OCI-LY1 (cell line): ENCODE measurements around the gene AMBRA1.

ENCODE experiments used
- H2AFZ ChIP-seq: fragments of 200-600 bp; sonication (generic), shearing (Covaris generic); 2 replicates; pipeline ENCODE4 v1.6.0; 2014; ENCODE audit warnings: antibody characterized with exemption, mild to moderate bottlenecking, low read length
- H3F3A ChIP-seq: fragments of 200-600 bp; sonication (generic), shearing (Covaris generic); 2 replicates; pipeline ENCODE4 v1.6.0; 2014; ENCODE audit warnings: mild to moderate bottlenecking, antibody characterized with exemption, low read length, moderate library complexity; ENCODE audit not compliant: insufficient read depth
- H3K27ac ChIP-seq: fragments of 200-600 bp; sonication (generic); 2 replicates; pipeline ENCODE4 v1.5.1; 2014; ENCODE audit warnings: low read length, mixed run types, mild to moderate bottlenecking, low read depth; ENCODE audit not compliant: poor library complexity, severe bottlenecking
- H3K27me3 ChIP-seq: fragments of 200-600 bp; sonication (generic); 2 replicates; pipeline ENCODE4 v1.6.0; 2014; ENCODE audit warnings: antibody characterized with exemption, mild to moderate bottlenecking, low read length, moderate library complexity; ENCODE audit not compliant: insufficient read depth
- H3K36me3 ChIP-seq: fragments of 200-600 bp; sonication (generic); 2 replicates; pipeline ENCODE4 v1.6.1; 2014; ENCODE audit warnings: mild to moderate bottlenecking, antibody characterized with exemption, low read length, moderate library complexity, mixed read lengths; ENCODE audit not compliant: insufficient read depth
- H3K4me1 ChIP-seq: fragments of 200-600 bp; sonication (generic); 2 replicates; pipeline ENCODE4 v1.5.1; 2014; ENCODE audit warnings: mild to moderate bottlenecking, low read length, moderate library complexity; ENCODE audit not compliant: insufficient read depth, severe bottlenecking
- H3K4me2 ChIP-seq: fragments of 200-600 bp; sonication (generic), shearing (Covaris generic); 2 replicates; pipeline ENCODE4 v1.6.1; 2014; ENCODE audit warnings: low read length
- H3K4me3 ChIP-seq: fragments of 200-600 bp; sonication (generic); 2 replicates; pipeline ENCODE4 v1.5.1; 2014; ENCODE audit warnings: low read length, low read depth, mild to moderate bottlenecking, mixed read lengths; ENCODE audit not compliant: poor library complexity, severe bottlenecking
- H3K79me2 ChIP-seq: fragments of 200-600 bp; shearing (Covaris generic); 2 replicates; pipeline ENCODE4 v1.6.1; 2016; ENCODE audit warnings: mixed run types, low read length, mixed read lengths; ENCODE audit not compliant: insufficient read depth
- H3K9ac ChIP-seq: fragments of 200-600 bp; sonication (generic), shearing (Covaris generic); 2 replicates; pipeline ENCODE4 v1.6.1; 2014; ENCODE audit warnings: mild to moderate bottlenecking, low read length, mixed read lengths
- H3K9me2 ChIP-seq: fragments of 200-600 bp; sonication (generic), shearing (Covaris generic); 2 replicates; pipeline ENCODE4 v1.6.1; 2014; ENCODE audit warnings: low read depth, mild to moderate bottlenecking, low read length, mixed read lengths
- H3K9me3 ChIP-seq: fragments of 200-600 bp; shearing (Covaris generic); 2 replicates; pipeline ENCODE4 v1.6.1; 2014; ENCODE audit warnings: low read length, mixed read lengths
- H4K20me1 ChIP-seq: fragments of 200-600 bp; sonication (generic), shearing (Covaris generic); 2 replicates; pipeline ENCODE4 v1.6.0; 2016; ENCODE audit warnings: mild to moderate bottlenecking, low read length; ENCODE audit not compliant: insufficient read depth
- EZH2 ChIP-seq: fragments of 200-600 bp; sonication (generic), shearing (Covaris generic); IDR thresholded peaks from 2 replicates; pipeline ENCODE4 v1.8.0; 2017; ENCODE audit warnings: borderline replicate concordance, mixed run types, mild to moderate bottlenecking, antibody characterized with exemption, low read length, moderate library complexity, mixed read lengths
- TF ChIP-seq, protein P1 (sequence below): fragments of 200-600 bp; sonication (generic), shearing (Covaris generic); IDR thresholded peaks from 2 replicates; pipeline ENCODE4 v1.5.1; 2017; ENCODE audit warnings: mild to moderate bottlenecking, antibody characterized with exemption, low read length, moderate library complexity, mixed read lengths

The AMBRA1 gene

DNA sequence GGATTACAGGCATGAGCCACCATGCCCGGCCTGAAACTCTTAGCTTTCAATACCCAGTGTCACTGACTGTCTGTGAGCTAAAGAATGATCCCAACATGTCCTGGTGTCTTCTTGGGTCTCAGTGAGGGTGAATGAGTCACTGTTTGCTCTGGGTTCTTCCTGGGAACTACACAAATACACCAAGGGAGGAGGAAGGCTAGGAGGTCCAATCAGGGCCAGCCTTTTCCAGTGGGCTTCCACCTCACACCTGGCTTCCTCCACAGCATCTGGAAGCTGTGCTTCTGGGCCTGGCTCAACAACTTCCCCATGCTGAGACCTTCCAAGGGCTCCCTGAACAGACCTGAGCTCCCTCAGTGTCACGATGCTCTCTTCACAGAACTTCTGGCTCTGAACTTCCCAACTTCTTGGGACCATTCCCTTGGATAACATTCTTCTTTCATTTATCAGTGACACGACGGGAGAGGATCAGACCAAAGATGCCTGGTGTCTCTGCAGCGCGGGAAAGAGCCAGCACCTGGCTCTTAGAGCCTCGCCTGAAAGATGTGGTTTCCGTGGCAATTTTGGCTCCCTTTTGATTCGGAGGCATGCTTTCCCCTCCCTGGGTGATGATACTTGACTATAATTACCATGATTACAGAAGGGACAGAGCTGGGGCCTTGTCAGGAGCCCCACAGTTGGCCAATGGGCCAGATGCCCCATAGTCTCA, 179.9 kb downstream of the AMBRA1 start:
- Histone ChIP-seq H3K9ac (no peak overlapping the region), H3K9me3 (no peaks in the 10 kb centered on the region), H3K4me1 (no peaks in the 10 kb centered on the region), H3F3A (no peaks in the 10 kb centered on the region), H3K4me3 (no peak overlapping the region), H3K27ac (no peak overlapping the region), H4K20me1 (no peaks in the 10 kb centered on the region), H3K9me2 (no peaks in the 10 kb centered on the region), H3K36me3 (peaks cover 29% of the 10 kb centered on the region; the same call in 1 of the 2 replicates), H2AFZ (no peak overlapping the region), H3K27me3 (no peaks in the 10 kb centered on the region), H3K79me2 (no peaks in the 10 kb centered on the region), H3K4me2 (no peak overlapping the region)
- TF ChIP-seq, protein P1, sequence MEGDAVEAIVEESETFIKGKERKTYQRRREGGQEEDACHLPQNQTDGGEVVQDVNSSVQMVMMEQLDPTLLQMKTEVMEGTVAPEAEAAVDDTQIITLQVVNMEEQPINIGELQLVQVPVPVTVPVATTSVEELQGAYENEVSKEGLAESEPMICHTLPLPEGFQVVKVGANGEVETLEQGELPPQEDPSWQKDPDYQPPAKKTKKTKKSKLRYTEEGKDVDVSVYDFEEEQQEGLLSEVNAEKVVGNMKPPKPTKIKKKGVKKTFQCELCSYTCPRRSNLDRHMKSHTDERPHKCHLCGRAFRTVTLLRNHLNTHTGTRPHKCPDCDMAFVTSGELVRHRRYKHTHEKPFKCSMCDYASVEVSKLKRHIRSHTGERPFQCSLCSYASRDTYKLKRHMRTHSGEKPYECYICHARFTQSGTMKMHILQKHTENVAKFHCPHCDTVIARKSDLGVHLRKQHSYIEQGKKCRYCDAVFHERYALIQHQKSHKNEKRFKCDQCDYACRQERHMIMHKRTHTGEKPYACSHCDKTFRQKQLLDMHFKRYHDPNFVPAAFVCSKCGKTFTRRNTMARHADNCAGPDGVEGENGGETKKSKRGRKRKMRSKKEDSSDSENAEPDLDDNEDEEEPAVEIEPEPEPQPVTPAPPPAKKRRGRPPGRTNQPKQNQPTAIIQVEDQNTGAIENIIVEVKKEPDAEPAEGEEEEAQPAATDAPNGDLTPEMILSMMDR: no peak
- TF ChIP-seq EZH2: no peak

DNA sequence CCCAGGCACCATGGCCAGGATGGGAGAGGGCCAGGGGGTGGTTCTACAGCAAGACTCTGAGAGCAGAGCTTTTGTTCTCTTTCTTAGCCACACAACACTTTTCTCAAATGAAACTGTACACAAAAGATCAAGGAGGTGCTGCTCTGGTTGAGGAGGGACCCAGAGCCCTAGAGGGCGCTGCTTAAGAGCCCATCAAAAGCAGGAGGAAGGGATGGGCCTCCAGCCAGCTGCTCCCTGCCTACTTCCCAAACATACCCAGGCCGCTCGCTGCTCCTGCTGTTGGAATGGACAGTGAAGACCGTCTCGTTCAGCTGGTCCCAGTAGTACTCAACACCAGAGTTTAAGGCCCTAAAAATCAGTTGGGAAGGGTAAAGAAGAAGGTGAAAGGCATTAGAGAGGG, 183.8 kb downstream of the AMBRA1 start:
- Histone ChIP-seq H2AFZ (no peak overlapping the region), H4K20me1 (no peaks in the 10 kb centered on the region), H3K4me2 (no peak overlapping the region), H3K9me3 (no peaks in the 10 kb centered on the region), H3K4me1 (no peaks in the 10 kb centered on the region), H3K4me3 (no peak overlapping the region), H3K27me3 (no peaks in the 10 kb centered on the region), H3K9me2 (no peaks in the 10 kb centered on the region), H3F3A (no peaks in the 10 kb centered on the region), H3K36me3 (peaks cover 25% of the 10 kb centered on the region; the same call in 1 of the 2 replicates), H3K27ac (no peak overlapping the region), H3K9ac (no peak overlapping the region), H3K79me2 (no peaks in the 10 kb centered on the region)
- TF ChIP-seq, protein P1: peak; percentile 35; the same call in 1 of the 2 replicates
- no peak for TF ChIP-seq EZH2

DNA sequence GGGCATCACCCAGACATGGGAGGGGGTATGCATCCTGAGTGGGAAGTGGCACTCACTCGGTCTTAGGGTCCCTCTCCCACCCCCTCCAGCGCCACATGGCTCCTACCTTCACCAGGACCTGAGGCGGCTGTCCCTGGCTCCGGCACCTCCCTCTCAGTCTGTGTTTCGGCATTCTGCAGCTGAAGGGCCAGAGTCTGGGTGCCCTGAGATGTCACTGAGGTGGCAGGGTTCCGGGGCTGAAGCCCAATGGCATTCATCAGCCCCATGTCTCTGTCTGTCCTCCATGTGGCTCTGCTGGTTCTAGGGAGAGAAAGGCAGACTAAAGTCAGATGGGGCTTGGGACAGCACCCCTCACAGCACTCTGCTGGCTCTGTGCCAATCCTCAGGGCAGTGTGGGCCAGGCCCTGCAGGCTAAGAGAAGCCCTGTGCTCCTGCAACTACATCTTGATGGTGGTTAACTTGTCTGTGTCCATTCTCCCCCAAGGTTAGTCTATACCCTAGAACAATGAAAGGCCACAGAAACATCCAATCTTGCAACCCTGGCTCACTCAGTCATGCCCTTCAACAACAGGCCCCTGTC, 185.3 kb downstream of the AMBRA1 start:
- Histone ChIP-seq H3K9ac (no peak overlapping the region), H3K4me2 (no peak overlapping the region), H3K9me3 (no peaks in the 10 kb centered on the region)

More for the DNA sequence above, 185.3 kb downstream of the AMBRA1 start:
- Histone ChIP-seq H3K27me3 (no peaks in the 10 kb centered on the region), H3K9me2 (no peaks in the 10 kb centered on the region), H3K4me1 (no peaks in the 10 kb centered on the region), H2AFZ (no peak overlapping the region), H3K79me2 (no peaks in the 10 kb centered on the region), H3K36me3 (peaks cover 26% of the 10 kb centered on the region; the same call in 1 of the 2 replicates), H3K4me3 (no peak overlapping the region), H3F3A (no peaks in the 10 kb centered on the region), H3K27ac (no peak overlapping the region), H4K20me1 (no peaks in the 10 kb centered on the region)
- TF ChIP-seq, protein P1: no peak
- no peak for TF ChIP-seq EZH2
